Body of pancreas (tissue), 4 donors: ENCODE measurements around the gene EPHB1.

ENCODE experiments used
- CTCF ChIP-seq, 7 experiments: fragments of 450-650 bp in 4 of 7; fragments of 200-600 bp in 3 of 7; sonication (generic) in 3 of 7; IDR thresholded peaks; one replicate each; pipeline ENCODE4 v1.5.1; 2016 to 2019; ENCODE audit warnings: antibody characterized with exemption in 7 of 7
- POLR2A ChIP-seq, 3 donors: fragments of 450-650 bp; IDR thresholded peaks; one replicate each; pipeline ENCODE4 v1.6.1; 2016; ENCODE audit warnings: antibody characterized with exemption in 3 of 3, mild to moderate bottlenecking in 2 of 3

- TF ChIP-seq POLR2A (IDR thresholded peaks at IDR 0.05) (no peak), CTCF (IDR thresholded peaks at IDR 0.05) (no peak)
Observed at GRCh38 chr3:135059580-135059979, 264.5 kb downstream of the EPHB1 start.
